Panc1 (cell line): Measurements from ENCODE around the gene C2CD2.

Experiments used
- CTCF ChIP-seq: fragments of 450-650 bp; IDR thresholded peaks from 2 replicates; pipeline ENCODE4 v1.5.1; 2017; ENCODE audit warnings: mild to moderate bottlenecking
- POLR2AphosphoS5 ChIP-seq: IDR thresholded peaks from 2 replicates; pipeline ENCODE4 v1.6.1; 2012; ENCODE audit warnings: mild to moderate bottlenecking, low read depth, low read length, moderate library complexity
- REST ChIP-seq, 2 experiments: IDR thresholded peaks; 2 replicates each; pipeline ENCODE4 v1.6.1; 2011 to 2012; ENCODE audit warnings: low read depth in 2 of 2, control low read depth in 1 of 2, low read length in 1 of 2, mild to moderate bottlenecking in 1 of 2, moderate library complexity in 1 of 2; ENCODE audit not compliant: insufficient read depth in 1 of 2
- TCF7L2 ChIP-seq: IDR thresholded peaks from 2 replicates; pipeline ENCODE4 v1.6.1; 2011; ENCODE audit warnings: mild to moderate bottlenecking, low read depth, low read length, inconsistent platforms

GRCh38 chr21:41961753-41962152 lies 7.9 kb upstream of the C2CD2 start:
- no peak for TF ChIP-seq CTCF
- no peak for TF ChIP-seq POLR2AphosphoS5
- TF ChIP-seq REST (IDR thresholded peaks at IDR 0.05; ENCODE audit: insufficient read depth in 1 of 2, low read depth in 2 of 2, low read length in 1 of 2), result no peak
- TF ChIP-seq TCF7L2, result no peak
